Iris pigment epithelial cell (primary cell): ENCODE results near the gene MICAL3.

Experiments
- DNase-seq: peaks from one replicate; pipeline ENCODE4 v3.0.0-alpha.2; 2011; ENCODE audit warnings: low read depth

MICAL3 gene

DNA sequence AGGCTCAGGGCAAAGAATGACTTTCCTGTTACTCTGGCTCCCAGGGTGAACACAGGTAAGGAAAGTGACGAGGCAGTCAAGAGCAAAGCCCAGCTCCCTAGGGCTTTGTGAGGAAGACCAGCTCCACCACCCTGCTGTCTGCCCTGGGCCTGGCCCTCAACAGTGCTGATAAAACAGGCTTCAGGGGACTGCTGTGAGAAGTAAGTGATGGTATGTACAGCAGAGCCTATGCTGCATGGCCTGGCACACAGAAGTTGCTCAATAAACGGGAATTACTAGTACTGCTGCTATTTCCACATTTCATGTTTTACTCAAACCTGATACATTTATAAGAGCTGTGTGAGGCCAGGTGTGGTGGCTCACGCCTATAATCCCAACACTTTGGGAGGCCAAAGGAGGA is 50.3 kb downstream of the MICAL3 start:
- peak; percentile 54 for DNase-seq

DNA sequence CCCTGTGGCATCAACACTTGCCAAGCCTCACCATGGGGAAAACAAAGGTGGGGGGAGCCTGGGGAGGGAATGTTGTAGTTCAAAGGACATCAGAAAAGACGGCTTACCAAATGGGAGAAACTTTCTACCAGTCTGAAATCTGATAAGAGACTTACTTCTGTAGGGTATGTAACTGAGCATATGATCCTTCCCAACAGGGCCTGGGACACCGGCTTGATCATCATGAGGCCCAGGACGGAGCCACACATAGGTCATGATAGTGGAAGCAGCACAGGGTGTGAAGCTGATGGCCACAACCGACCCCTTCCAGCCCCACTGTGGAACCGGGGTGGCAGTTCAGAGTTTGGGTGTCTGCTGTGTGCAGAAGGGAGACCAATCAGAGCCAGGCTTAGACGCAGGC is 51.1 kb downstream of the MICAL3 start:
- no peak for DNase-seq

DNA sequence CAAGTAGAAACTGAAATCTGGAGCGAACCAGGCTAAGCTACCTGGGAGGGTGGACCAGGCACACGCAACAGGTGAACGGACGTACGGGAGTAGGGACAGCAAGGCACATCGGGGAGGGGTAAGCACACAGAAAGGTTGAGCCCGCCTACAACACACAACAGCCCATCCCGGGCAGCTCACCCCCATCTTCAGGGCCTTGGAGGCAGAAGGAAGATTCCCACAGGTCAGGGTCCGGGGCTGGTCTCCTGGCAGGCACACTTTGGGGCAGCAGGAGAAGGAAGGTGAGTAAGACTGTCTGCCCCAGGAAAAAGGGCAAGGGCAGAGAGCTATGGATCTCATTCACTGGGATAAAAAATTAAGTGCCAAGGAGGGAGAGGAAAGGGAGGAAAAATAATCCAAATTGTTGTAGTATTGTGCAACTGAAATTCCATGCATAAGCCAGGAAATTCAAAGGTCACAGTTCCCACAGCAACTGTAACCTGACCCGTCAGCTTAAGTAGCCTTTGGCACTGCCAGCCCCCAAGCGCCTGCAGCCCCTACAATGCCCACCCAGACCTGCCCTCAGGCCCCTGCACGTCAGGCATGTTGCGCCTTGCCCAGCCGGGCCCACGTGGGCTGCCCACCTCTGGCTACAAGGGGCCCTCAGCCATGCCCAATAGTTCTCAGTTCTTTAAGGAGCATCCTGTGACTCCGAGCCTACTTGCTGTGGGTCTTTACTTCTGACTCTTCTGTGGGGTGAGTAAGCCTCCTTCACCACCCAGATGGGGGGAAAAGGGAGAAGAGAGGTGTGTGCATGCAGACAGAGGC is 51.8 kb downstream of the MICAL3 start:
- DNase-seq = peak; percentile 83

DNA sequence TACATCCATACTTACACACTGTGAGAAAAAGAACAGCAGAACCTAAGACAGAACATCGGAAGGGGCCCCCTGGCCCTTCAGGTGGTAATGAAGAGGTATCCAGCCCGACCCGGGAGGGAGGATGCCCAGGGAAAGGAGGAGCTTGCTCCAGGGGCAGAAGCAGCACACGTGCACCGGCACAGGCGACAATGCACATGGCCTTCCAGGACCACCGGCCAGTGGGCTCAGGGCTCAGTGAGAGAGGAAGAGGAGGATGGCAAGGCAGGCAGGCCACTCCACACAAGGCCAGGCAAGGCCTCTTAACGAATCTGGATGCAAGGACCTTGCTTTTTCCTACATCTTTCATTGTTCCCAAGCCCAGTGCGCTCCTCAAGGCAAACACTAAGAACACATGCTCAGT is 52.6 kb downstream of the MICAL3 start:
- no peak for DNase-seq

DNA sequence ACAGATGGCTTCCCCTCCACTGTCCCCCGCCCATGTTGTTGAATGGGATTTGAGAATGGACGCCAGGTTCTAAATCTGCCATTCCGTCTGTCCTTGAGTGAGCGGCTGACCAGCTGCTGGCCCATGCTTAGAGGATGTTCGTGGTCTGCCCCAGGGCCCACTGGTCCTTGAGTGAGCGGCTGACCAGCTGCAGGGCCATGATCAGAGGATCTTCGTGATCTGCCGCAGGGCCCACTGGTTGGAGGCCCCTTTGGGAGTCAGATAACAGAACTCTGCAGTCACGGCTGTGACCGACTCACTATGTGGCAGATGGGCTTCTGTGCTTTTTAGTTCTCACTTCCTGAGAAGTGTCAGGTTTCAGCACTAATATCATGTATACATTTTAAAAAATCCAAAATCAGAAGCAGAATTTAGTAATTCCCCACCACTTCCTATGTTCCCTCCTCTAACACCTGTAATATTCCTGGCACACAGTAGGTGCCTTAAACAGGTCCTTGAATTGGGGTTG is 54.1 kb downstream of the MICAL3 start:
- DNase-seq = peak; percentile 81

DNA sequence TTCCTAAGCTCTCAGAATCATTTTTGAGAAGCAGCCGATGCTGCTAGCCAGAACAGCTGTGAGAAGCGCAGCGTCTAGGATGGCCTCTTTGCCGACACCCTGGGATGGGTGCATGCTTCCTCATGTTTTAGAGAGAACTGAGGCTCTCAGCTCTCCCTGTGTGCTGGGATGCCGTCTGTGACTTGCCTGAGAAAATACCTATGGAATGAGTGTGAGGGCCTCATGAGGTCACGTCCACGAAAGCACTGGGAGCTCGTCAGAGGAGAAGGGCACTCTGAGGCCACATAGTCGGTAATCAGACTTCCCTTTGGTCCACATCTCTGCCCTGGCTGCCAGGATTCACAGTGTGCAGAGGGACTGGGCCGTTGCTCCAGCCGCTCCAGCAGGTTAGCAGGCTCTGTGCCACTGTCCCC is 54.7 kb downstream of the MICAL3 start:
- DNase-seq = peak; percentile 99

DNA sequence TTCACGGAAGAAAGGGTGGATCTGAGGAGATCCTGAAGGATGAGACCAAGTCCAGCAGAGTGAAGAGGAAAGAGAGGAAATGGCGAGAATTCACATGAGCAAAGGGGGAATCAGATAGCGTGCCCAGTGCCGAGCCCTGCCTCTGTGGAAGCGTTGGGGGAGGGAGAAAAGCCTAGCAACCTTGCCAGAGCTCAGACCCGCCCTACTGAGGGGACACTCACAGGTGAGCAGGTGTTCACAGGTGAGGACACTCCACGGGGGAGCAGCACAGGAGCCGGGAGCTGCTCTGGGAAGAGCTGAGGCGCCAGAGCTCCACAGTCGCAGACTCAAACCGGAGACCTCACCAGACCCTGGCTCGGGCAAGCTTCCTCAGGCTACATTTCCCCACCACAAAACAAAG is 56.2 kb downstream of the MICAL3 start:
- no peak for DNase-seq

DNA sequence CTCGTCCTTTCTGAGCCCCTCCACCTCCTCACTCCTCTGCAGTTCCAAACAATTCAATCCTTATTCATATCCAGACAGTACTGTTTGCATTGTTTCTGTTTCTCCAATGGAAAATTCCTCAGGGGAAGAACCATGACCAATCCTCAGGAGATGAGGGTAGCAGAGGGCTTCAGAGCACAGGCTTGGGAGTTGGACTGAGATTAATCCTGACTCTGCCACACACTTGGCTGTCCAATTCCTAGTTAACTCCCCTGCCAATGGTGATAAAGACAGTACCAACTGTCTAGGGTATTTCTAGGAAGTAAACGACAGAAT is 58.0 kb downstream of the MICAL3 start:
- DNase-seq = no peak

DNA sequence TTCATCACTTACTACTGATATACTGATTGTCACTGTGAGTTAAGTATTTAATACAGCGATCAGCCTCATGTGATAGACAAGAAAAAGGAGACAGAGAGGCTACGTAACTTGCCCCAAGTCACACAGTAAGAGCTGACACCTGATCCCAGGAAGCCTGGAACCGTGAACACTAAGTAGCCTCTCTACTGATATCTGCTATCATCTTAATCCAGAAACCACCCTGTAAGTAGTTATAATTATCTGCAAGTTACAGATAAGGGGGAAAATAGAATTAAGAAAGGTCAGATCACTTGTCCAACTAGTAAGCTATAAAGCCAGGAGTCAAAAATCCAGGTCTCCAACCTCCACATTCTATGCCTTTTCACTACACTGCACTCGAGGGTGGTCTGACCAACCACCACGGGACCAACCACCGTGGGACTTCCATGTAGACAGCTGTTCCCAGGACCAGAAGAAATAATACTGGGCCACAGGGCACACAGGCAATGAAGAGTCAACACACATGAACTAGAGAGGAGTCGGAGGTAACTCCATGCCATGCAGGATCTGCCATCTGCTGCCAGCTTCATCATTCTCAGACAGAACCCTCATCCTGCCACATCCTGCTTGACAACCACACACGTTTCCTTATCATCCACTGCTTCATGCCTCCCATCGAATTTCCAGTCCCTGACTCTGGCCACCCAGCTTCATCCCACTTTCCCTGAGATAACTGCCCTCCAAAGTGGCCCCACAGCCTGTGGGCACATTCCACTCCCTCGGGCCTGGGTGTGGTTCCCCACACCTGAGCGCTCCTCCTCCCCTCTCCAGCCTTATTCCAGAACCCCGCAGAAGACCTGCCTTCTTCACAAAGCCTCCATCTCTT is 58.6 kb downstream of the MICAL3 start:
- DNase-seq = no peak

DNA sequence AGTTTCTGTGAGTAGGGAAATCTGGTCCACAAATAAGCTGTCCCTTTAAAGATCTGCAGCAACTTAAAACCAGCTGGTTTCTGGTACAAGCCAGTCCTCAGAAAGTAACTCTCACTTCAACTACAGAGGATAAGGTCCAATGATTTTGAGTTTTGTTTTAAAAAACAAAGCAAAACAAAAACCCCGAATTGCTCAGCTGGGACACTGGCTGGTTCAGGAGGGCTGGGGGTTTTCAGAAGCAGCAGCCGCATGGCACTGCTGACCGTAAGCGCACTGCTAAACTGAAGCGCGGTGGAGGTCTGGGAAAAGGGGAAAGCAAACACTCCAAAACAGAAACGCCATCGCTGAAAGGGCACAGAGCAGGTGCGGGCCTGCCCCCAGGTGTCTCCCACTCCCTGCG is 59.7 kb downstream of the MICAL3 start:
- DNase-seq = no peak

DNA sequence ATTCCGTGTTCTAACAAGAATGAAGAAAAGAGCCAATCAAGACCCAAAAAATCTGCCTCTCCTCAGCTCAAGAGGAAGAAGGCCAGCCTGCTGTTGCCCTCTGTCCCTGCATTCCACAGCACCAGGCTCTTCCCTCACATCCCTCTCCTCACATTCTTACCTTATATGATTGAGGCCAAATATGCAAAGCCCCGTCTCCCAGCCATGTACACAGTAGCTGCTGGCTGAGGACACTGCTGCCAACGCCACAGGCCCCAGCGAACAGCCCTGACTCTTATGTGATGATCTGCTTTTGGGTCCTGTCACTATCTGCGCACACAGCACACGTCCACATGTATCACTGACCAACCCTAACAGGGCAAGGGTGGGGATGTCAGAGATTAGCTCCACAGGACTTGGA is 60.2 kb downstream of the MICAL3 start:
- DNase-seq = no peak

DNA sequence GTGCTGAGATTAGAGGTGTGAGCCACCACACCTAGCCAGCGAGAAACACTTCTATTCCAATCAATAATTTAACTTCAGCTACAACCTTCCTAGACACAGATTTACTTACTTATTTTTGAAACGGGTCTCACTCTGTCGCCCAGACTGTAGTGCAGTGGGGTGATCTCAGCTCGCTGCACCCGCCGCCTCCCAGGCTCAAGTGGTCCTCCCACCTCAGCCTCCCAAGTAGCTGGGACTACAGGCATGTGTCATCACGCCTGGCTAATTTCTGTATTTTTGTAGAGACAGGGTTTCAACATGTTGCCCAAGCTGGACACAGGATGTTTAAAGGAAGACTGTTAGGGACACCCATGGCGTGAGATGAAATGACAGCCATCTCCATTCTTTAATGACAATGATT is 61.3 kb downstream of the MICAL3 start:
- DNase-seq = no peak

DNA sequence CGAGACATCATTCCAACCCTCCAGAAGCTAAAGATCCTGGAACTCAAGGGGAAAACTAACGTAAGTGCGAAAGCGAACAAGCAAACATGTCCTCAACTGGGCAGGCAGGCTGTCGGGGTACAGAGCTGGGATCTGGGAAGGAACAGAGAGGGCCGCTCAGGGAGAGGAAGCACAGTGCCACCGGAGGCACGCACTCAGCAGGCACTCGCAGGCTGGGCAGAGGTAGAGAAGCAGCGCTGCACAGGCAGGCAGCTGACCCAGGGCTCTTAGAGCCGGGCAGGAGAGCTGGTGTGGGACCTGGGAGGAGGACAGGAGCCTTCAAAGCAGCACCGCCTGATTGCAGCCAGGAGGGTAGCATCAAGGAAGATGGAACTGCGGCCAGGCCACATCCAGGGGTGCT is 62.2 kb downstream of the MICAL3 start:
- DNase-seq = no peak

DNA sequence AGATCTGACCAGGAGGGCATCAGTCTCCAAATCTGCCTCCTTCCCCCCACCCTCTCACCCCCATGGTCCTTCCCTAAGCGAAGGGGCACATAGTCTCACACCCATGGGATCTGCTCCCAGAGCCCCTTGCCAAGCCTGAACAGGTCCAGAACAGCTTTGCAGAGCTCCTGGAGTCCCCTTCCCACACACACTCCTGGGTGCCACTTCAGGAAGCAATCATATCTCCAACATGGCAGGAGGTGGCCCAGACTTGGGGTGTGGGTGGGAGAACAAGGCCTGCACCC is 63.0 kb downstream of the MICAL3 start:
- no peak for DNase-seq

DNA sequence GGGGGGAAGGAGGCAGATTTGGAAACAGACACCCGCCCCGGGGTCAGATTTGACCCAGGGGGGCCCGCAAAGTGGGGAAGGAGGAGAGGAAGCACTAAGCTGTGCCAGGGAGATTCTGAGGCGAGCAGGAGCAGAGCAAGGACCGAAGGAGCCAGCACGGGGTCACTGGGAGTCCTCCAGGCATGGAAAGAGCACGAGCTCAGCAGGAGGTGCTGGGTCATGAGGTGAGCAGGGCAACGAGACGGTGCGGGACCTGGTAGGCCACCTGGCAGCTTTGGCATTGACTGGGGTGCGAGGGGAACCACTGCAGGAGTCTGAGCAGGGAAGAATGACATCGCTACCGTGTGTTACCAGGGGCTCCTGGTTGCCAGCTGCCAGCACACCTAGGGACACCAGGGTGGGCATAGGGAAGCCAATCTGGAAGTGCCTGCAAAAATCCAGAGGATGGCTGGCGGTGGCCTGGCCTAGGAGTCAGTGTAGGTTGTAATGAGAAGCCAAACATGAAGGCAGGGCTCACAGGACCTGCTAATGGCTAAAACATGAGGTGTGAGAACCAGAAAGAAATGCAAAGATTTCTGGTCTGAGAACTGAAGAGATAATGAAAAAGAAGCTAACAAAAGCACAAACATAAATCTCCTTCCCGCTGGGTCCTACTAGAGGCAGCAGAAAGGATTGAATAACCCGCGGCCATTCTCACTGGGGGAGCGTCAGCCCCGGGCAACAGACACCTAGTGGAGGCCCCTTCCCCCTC is 63.5 kb downstream of the MICAL3 start:
- DNase-seq = no peak

DNA sequence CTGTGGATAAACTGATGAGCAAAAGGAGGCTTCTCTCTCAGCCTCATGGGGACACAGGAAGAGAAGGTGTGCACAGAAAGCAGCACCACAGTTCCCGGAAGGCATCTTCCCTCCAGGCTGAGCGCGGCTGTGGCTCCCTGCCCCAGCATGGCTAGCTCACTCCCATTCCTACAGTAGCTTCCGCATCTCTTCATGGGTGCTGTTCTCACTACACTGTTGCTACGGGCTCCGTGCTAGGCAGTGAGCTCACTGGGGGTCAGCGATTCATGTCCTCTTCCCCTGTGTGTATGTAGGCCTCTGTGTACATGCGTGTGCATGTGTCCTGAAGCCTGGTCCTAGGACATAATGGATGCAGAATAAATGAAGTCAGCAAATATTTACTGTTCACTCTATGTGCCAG is 64.3 kb downstream of the MICAL3 start:
- DNase-seq = no peak

DNA sequence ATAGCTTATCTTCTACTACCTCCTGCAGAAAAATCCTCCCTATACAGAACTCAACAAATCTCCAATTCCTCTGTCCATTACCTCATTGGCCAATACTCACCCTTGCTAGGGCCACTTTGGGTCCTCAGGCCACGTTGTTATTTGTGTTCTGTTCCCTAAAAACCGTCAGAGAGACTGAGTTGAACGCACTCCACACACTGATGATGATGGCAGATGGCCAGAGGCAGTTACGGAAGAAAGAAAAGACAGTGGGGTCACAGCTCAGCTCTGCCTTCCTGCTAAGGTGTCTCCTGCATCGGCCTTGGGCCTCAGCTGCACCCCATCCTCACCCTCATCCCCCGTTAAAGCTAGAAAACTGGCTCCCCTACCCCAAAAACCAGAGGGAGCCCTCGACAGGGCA is 66.2 kb downstream of the MICAL3 start:
- no peak for DNase-seq

DNA sequence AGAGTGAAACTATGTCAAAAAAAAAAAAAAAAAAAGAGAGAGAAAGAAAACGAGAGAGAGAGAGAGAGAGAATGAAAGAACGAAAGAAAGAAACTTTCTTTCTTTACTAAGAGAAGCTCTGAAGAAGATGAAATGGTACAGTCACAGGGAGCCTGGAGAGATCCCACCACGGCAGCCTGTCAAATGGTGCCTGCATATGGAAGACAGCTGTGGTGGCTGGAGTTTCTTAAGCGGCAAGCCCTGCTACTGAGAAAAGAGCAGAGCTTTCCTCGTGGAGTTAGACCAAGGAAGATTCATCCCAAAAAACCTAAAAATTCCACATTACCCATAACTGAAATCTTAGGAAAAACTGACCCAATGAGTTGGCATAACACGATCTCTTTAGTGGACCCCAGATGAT is 66.7 kb downstream of the MICAL3 start:
- DNase-seq = no peak

DNA sequence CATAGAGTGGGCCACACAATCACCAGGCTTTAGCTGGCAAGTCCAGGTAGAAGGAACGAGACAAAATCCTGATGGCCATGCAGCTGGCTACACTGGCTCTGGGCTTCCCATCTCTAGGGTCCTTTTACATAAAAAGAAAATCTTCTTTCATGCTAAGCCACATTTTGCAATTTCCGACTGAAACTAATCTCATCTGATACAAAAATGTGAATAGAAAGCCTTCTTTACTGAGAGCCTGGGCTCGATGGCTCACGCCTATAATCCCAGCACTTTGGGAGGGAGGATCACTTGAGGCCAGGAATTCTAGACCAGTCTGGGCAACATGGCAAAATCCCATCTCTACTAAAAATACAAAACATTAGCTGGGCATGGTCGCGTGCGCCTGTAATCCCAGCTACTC is 67.2 kb downstream of the MICAL3 start:
- no peak for DNase-seq

DNA sequence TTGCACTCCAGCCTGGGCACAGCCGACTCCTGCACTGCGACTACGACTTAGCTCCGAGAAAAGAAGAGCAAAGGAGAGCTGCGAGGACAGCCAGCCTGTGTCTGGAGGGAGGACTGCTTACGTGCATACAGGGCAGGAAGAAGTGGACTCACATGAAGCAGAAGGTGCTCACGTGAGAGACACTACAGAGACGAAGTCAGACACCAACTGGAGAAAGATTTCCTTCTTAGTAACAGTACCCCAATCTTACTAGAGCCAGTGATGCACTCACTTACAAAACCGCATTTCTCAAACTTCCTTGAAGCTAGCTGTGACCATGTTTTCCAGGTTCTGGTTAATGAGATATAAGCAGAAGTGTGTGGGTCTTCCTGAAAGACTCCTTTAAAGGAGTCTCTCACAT is 67.7 kb downstream of the MICAL3 start:
- no peak for DNase-seq

DNA sequence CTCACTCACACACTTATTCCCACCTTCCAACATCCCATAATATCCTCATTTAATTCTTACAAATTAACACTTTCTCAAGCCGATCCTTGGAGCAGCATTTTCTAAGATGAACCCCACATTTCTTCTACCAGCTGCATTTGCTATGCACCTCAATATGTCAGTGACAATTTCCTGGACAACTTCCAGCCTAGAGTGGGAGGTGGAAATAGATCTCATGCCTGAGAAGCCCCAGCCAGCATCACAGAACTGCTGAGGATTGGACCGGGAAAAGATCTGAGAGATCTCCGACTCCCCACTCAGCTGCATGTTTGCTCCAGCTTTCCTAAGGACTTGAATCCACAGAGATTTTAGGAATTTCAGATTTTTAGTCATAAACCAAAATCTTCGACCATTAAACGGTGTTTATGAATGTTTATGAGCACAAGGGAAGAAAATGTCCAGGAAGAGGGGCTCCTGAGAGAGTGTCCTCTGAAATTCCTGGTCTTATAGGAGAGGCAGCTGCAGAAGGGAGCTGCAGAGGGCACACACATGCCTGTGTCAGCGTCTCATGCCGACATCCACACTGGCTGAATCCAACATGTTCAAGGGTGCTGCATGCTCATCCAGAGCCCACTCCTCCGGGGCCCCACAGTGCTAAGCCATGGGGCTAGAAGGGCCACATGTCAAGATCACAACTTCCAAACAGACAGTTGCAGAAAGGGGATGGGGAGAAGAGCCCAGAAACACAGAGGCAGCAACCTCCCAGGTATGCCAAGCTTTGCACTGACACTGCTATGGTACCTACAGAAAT is 68.6 kb downstream of the MICAL3 start:
- DNase-seq = no peak
